Activated CD4-positive, alpha-beta T cell treated with anti-CD3 and anti-CD28 coated beads, Interleukin-2, Interleukin-4, amounts not matched to agents 100 ng/mL and 50 ng/mL, durations not matched to agents 16 hours and 8 hours (primary cell): ENCODE measurements around the gene TYMS.

ENCODE experiments used
- DNase-seq: peaks from one replicate; pipeline ENCODE4 v3.0.0-alpha.2; 2020; ENCODE audit warnings: low spot score

TYMS gene

GRCh38 chr18:647304-647703 lies 10.1 kb upstream of the TYMS start:
- DNase-seq = no peak

GRCh38 chr18:649341-649740 lies 8.1 kb upstream of the TYMS start:
- DNase-seq = no peak

- DNase-seq = peak; percentile 58
Measured at GRCh38 chr18:650428-650858, 7.0 kb upstream of the TYMS start.

- DNase-seq = no peak
Measured at GRCh38 chr18:652131-652530, 5.3 kb upstream of the TYMS start.

GRCh38 chr18:653512-653911 lies 3.9 kb upstream of the TYMS start:
- no peak for DNase-seq

GRCh38 chr18:654601-655000 lies 2.9 kb upstream of the TYMS start:
- DNase-seq = no peak

GRCh38 chr18:655445-655844 lies 2.0 kb upstream of the TYMS start:
- DNase-seq = no peak

- peak; percentile 90 for DNase-seq
Measured at GRCh38 chr18:658001-658946, 821 bp downstream of the TYMS start.

- DNase-seq = no peak
Measured at GRCh38 chr18:658947-659533, 1.6 kb downstream of the TYMS start.

- DNase-seq = no peak
Measured at GRCh38 chr18:659597-659996, 2.1 kb downstream of the TYMS start.

- DNase-seq = no peak
Measured at GRCh38 chr18:662197-662596, 4.7 kb downstream of the TYMS start.

GRCh38 chr18:666177-666576 lies 8.7 kb downstream of the TYMS start:
- DNase-seq = no peak

- no peak for DNase-seq
Measured at GRCh38 chr18:666628-667027, 9.2 kb downstream of the TYMS start.

- no peak for DNase-seq
Measured at GRCh38 chr18:668260-668659, 10.8 kb downstream of the TYMS start.

- DNase-seq = no peak
Measured at GRCh38 chr18:669077-669476, 11.6 kb downstream of the TYMS start.

- no peak for DNase-seq
Measured at GRCh38 chr18:670522-670921, 13.1 kb downstream of the TYMS start.

- no peak for DNase-seq
Measured at GRCh38 chr18:671405-671804, 14.0 kb downstream of the TYMS start.

- DNase-seq = no peak
Measured at GRCh38 chr18:673317-673716, 15.9 kb downstream of the TYMS start.

- DNase-seq = no peak
Measured at GRCh38 chr18:673769-674168, 16.3 kb downstream of the TYMS start.

GRCh38 chr18:675307-675706 lies 17.9 kb downstream of the TYMS start:
- DNase-seq = no peak

GRCh38 chr18:676069-676468 lies 18.6 kb downstream of the TYMS start:
- DNase-seq = no peak

- DNase-seq = no peak
Measured at GRCh38 chr18:676736-677135, 19.3 kb downstream of the TYMS start.

GRCh38 chr18:677145-677544 lies 19.7 kb downstream of the TYMS start:
- no peak for DNase-seq

- no peak for DNase-seq
Measured at GRCh38 chr18:677951-678381, 20.5 kb downstream of the TYMS start.
